GM18519 (cell line): Measurements from ENCODE around the gene MRPL39.

ENCODE experiments used
- ATAC-seq: cut with Tn5 transposase; IDR thresholded peaks from one replicate; pipeline ENCODE4 v1.9.1; 2021; ENCODE audit warnings: mild to moderate bottlenecking, moderate library complexity; ENCODE audit not compliant: unreplicated experiment, low FRiP score

MRPL39 gene

GRCh38 chr21:25615880-25616279 lies 8.6 kb upstream of the MRPL39 start:
- ATAC-seq: no peak

DNA sequence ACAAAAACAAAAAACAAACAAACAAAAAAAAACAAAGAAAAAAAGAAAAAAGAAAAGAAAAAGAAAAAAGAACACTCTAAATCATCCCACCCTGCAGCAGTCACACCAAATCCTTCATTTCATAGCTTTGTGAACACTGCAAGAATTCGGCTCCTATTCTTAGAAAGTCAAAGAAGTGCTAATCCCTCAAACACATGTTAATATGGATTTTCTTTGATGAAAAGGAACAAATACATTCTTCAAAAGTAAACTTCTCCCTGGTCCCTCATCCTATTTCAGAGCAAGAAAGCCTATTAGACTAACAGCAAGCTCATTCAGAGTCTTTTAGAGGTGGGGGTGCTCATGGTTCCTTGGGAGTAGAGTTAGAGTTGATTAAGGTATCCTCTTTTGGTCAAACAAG lies 7.2 kb upstream of the MRPL39 start:
- ATAC-seq: no peak

DNA sequence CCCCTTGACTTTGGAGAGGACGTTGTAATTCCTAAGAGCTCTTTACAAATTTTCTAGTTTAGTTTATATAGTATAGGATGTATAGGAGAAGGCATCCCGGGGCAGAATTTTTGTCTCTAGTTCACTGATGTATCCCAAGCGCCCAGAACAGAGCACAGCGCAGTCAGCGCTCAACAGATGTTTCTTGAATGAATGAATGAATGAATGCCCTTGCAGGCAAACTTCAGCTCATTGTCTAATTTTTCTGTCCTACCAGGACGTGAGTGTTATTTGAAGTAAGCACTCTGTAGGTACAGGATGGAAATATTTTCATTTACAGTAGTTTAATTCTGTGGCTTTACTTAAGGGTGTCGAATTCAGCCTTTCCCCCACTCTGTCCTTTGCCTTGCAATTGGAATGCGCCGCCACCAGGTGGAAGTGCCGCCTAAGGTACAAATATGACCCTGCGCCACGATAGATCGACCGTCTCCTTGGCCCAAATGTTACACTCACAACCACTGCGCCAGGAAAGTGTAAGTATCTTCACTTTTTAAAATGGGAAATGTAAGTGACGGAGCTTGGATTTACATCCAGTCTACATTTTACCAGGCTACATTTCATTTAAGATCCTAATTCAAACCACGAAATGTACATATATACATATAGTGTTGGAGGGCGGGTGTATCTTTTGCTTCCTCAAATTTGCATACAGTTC lies 910 bp upstream of the MRPL39 start:
- peak; percentile 68 for ATAC-seq

DNA sequence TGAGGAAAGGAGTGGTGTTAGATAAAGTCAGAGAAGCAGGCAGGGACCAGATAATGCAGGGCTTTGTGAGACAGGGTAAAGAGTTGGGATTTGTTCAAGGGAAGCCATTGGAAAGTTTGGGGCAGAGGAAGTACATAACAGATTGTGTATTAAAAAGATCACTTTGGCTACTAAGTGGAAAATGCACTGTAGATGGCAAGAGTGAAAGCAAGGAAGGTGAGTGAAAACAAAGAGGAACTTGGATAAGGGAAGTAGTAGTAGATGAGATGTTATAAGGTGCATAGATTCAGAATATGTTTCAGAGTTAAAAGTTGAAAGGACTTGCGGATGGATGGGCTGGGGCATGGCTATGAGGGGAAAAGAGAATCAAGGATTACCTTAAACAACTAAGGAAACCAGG lies 17.4 kb downstream of the MRPL39 start:
- ATAC-seq: no peak

GRCh38 chr21:25586791-25587190 lies 20.5 kb downstream of the MRPL39 start:
- no peak for ATAC-seq

GRCh38 chr21:25586326-25586725 lies 21.0 kb downstream of the MRPL39 start:
- ATAC-seq: no peak

GRCh38 chr21:25584833-25585676 lies 22.2 kb downstream of the MRPL39 start:
- ATAC-seq: no peak

DNA sequence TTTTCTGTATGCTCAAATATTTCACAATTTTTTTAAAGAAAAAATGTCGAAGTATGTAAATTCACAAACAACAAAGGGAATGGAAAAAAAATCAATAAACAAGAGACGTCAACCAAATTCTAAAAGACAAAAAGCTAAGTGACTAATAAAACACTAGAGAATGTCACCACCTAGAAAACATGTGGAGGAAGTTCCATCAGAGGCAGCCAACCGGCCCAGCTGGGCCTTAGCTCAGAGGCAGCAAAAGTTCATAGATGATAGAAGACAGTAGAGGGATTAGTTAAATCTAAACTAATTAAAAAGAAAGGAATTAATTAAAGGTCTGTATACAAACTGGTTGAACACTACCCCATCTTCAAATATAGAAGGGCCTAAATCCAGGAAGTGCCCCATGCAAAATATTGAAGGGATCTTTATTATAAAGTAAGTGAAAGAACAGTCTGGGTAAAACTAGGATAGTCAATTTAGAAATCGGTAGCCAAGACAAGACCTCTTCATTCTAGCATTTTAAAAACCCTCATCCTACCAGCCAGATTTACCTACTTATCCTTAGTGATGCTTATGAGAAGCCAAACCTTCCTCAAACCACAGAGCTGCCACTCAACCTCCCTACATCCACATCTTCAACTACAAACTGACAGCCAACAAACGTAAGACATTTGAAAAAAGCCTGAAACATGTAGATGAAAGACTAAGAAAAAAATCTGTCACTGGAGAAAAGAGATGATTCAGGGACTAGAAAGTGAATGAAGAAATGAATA lies 23.7 kb downstream of the MRPL39 start:
- ATAC-seq: no peak

DNA sequence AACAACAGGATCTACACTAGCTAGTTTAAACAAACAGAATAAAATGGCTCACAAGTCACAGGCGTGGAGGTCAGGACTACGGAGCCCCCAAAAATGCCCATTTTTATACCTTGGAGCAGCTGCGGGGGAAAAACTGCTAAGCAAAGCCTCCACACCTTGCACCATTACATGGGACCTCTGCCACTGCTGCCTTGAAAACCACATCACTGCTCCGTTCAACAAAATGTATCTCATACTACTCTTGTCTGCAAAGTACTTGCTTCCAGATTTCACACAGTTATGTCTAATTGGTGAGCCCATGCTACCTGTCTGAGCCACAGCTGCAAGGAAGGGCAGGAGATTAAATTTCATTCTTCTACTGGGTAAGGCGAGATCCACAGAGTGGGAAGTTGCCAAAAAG lies 24.4 kb downstream of the MRPL39 start:
- ATAC-seq: no peak

- ATAC-seq: no peak
Measured at GRCh38 chr21:25582164-25582790, 25.0 kb downstream of the MRPL39 start.

DNA sequence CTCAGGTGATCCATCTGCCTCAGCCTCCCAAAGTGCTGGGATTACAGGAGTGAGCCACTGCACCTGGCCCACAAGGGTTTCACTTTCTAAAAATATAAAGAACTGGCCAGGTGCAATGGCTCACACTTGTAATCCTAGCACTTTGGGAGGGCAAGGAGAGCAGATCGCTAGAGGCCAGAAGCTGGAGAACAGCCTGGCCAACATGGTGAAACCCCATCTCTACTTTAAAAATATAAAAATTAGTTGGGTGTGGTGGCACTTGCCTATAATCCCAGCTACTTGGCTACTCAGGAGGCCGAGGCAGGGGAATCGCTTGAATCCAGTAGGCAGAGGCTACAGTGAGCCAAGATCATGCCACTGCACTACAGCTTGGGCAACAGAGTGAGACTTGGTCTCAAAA lies 25.7 kb downstream of the MRPL39 start:
- ATAC-seq: no peak

DNA sequence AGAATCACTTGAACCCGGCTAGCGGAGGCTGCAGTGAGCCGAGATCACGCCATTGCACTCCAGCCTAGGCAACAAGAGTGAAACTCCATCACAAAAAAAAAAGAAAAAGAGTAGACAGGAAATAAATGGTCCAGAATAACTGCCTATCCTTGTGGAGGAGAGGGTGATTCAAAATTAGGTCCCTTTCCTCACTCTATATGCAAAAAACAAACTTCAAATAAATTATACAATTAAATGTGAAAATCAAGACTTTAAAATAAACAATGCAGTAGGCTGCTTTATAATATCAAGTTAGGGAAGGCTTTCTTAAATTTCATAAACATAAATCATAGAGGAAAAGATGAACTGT lies 26.4 kb downstream of the MRPL39 start:
- no peak for ATAC-seq

DNA sequence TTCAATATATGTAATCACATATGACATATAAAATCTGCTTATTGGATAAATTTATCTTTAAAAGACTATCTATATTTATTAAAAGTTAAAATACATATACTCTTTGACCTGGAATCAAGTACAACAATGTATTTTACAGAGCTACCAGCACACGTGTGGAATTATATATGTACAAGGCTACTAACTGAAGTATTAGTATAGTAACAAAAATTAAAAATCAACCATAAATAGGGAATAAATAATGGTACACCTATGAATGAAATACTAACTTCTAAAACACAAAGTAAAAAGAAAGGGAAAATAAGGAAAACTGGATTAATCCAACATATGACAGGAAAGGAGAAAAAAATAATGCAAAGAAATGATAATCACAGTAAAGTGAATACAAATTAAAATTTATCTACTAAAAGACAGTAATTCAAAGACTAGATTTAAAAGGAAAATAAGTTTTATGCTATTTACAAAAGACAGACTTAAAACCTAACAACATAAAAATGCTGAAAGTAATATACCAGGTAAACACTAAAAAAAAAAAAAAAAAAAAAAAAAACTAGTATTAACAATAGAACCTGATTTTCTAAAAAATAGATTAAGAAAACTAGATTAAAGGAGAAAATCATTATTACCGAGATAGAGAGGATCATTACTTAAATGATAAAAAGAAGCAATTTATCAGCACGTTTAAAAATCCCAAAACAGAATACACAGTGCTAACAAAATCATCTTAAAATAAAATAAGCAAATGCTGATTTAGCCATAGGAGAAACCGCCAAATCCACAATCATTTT lies 27.9 kb downstream of the MRPL39 start:
- ATAC-seq: no peak

DNA sequence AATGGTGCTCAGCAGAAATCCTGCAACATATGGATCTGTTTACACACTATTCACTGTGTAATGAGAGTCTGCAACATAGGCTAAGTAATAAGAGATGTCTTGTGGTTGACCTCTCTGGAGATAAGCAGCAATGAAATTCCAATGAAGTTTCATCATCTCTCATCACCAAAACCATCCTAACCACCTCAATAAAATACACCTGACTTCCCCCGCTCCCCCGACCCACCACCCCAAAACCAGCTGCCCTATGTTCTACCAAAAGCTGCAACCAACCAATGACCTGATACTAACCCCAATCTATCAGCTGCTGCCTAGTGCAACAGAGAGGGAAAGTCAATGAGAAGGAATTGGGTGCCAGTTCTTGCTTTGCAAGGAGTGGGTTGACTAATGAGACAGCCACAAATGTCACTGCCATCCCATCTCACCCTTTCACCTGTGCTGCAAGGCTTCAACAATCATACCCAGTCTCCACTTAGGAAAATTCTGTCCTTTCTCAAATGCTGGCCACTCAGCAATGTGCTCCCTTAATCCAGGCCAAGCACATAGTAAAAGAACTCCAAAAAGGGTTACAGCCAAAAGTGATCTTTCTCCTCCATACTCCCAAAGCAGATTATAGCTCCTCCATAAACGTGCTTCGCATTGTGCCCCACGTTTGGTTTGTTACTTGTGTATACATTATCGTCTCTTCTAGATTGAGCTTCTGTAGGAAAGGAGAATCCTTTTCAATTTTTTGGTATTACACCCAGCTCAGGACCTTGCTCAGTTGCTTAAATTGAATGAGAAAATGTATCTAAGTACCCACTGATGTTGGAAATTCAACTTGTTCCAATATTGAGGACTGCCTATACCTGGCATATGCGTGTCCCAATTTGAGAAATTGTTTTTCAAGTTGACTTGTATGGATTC lies 29.0 kb downstream of the MRPL39 start:
- ATAC-seq: peak; percentile 20

DNA sequence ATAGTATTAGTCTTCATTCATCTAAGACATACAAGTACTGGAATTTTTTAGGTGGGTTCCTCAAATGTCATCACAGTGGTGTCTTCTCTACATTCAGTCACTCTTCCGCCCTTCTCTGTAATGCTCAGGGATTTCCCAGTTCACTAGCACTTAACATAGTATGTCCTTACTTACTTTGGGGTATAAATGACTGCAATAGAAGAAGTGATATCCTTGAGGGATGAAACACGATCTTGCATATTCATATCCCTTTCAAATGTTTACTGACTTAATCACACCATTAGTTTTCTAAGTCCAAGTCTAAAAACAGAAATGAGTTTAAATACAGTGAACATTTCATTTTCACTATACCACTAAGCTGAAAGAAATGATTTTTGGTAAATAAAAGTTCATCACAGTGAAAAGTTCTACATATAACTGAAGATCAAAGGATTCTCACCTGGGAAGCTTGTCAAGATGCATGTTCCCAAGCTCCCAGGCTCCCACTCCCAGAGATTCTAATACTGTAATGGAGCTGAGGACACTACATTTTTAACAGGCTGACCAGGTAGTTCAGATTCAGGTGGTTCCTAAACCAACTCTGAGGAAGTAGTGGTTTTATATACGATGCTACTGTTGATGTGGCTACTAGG lies 29.7 kb downstream of the MRPL39 start:
- peak; percentile 3 for ATAC-seq

GRCh38 chr21:25573409-25574206 lies 33.7 kb downstream of the MRPL39 start:
- ATAC-seq: peak; percentile 16

GRCh38 chr21:25572861-25573310 lies 34.4 kb downstream of the MRPL39 start:
- ATAC-seq: peak; percentile 50

DNA sequence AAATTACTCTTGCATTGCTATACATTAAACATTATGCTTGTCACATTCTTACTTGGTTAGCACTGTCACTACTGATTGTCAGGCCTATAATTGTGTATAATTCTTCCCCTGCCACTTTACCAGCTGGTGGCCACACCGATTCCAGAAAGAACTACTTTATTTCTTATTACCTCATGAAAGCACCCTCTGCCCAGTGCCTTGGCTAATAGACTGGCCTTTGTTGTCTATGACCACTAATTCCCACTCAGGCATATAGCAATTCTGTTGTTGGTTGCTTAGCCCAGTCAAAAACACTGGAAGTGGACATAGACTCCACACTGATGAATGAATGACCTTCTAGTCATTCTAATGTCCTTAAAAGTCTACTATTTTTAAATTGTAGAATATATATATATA lies 35.6 kb downstream of the MRPL39 start:
- ATAC-seq: no peak
